Thymus (tissue), 11 donors: ENCODE measurements around the gene ADPRS. TPM values are rescaled to one million over a fixed set of nuclear protein-coding genes. Genes with fewer than 3 reads are reported as not detected.
A peak's percentile ranks its signal among the peaks of the same experiment; 100 is the strongest.

Experiments
- DNase-seq, 9 donors: peaks; one replicate each; pipeline ENCODE4 v3.0.0-alpha.2; 2013; ENCODE audit warnings: low spot score in 9 of 9, low read depth in 6 of 9, missing footprints in 1 of 9
- H3K27ac ChIP-seq, 2 donors: one replicate each; pipeline ENCODE4 v1.5.1; 2013; ENCODE audit warnings: control low read depth in 1 of 2, low read depth in 1 of 2, low read length in 1 of 2, mild to moderate bottlenecking in 1 of 2, moderate library complexity in 1 of 2
- H3K27me3 ChIP-seq, 2 donors: one replicate each; pipeline ENCODE4 v1.5.1; 2013; ENCODE audit warnings: low read length in 1 of 2; ENCODE audit not compliant: control insufficient read depth in 2 of 2, insufficient read depth in 1 of 2
- H3K36me3 ChIP-seq, 2 donors: one replicate each; pipeline ENCODE4 v1.5.1; 2013; ENCODE audit warnings: low read length in 1 of 2, mild to moderate bottlenecking in 1 of 2, moderate library complexity in 1 of 2; ENCODE audit not compliant: control insufficient read depth in 2 of 2, insufficient read depth in 2 of 2
- H3K4me1 ChIP-seq, 2 donors: one replicate each; pipeline ENCODE4 v1.5.1; 2013; ENCODE audit warnings: low read length in 2 of 2; ENCODE audit not compliant: control insufficient read depth in 2 of 2, insufficient read depth in 2 of 2
- H3K4me3 ChIP-seq, 2 donors: one replicate each; pipeline ENCODE4 v1.5.1; 2013; ENCODE audit warnings: low read length in 2 of 2, control low read depth in 1 of 2, mild to moderate bottlenecking in 1 of 2
- H3K9me3 ChIP-seq, 2 donors: one replicate each; pipeline ENCODE4 v1.5.1; 2013; ENCODE audit warnings: low read length in 1 of 2, mild to moderate bottlenecking in 1 of 2; ENCODE audit not compliant: control insufficient read depth in 2 of 2, insufficient read depth in 1 of 2
- WGBS: extraction: QIAGEN DNeasy Blood & Tissue Kit; methylation state at CpG from one replicate; pipeline ENCODE4 v1.1.7; 2013; 5-methylcytosine and 5-hydroxymethylcytosine counted together
- polyA plus RNA-seq: library from polyadenylated mRNA; stranded (reverse); fragments of 200-250 nt; gene quantifications from one replicate; pipeline ENCODE4 v1.2.3, GENCODE V29; 2013
- total RNA-seq: library from RNA; stranded (reverse); fragments of 120-200 nt; gene quantifications from one replicate; pipeline ENCODE4 v1.2.4, GENCODE V29; 2013
- donor health status: healthy.

The ADPRS gene
- total and polyA plus RNA-seq, 2 donors: 30.4 to 32.2 TPM

GRCh38 chr1:36124404-36125128 lies 35.9 kb downstream of the ADPRS start:
- H3K9me3 ChIP-seq: no peaks in the 10 kb centered on the region
- H3K36me3 ChIP-seq: no peaks in the 10 kb centered on the region
- peaks cover 0 to 16% of the 10 kb centered on the region in 2 donors for H3K4me1 ChIP-seq
- no peak for DNase-seq
- H3K4me3 ChIP-seq: peak overlapping the region in 1 of 2 donors; percentile 45
- peaks cover 31 to 60% of the 10 kb centered on the region in 2 donors for H3K27me3 ChIP-seq
- WGBS: 36% methylated on average over 42 of the region's 42 CpGs
- H3K27ac ChIP-seq: no peak overlapping the region

GRCh38 chr1:36125129-36125991 lies 36.7 kb downstream of the ADPRS start, which contains the start of gene COL8A2:
Gene COL8A2, minus strand, starts transcription at chr1:36125222. Its CDS starts 24,980 bp downstream, at chr1:36100242.
- peaks cover 0 to 16% of the 10 kb centered on the region in 2 donors for H3K4me1 ChIP-seq
- peak within 1 kb of the TSS in 1 of 2 donors; percentile 45 for H3K4me3 ChIP-seq

GRCh38 chr1:36126005-36126716 lies 37.5 kb downstream of the ADPRS start:
- no peaks in the 10 kb centered on the region for H3K9me3 ChIP-seq
- DNase-seq: no peak
- H3K27ac ChIP-seq: peak overlapping the region in 1 of 2 donors; percentile 37
- H3K36me3 ChIP-seq: no peaks in the 10 kb centered on the region
- peaks cover 31 to 60% of the 10 kb centered on the region in 2 donors for H3K27me3 ChIP-seq
- 93% methylated on average over 21 of the region's 21 CpGs for WGBS
- peaks cover 0 to 16% of the 10 kb centered on the region in 2 donors for H3K4me1 ChIP-seq
- H3K4me3 ChIP-seq: no peak overlapping the region

More at GRCh38 chr1:36125129-36125991, 36.7 kb downstream of the ADPRS start, which contains the start of gene COL8A2:
- Histone ChIP-seq H3K9me3 (no peaks in the 10 kb centered on the region), H3K27ac (peak within 1 kb of the TSS in 1 of 2 donors; percentile 37), H3K27me3 (peaks cover 31 to 60% of the 10 kb centered on the region in 2 donors), H3K36me3 (no peaks in the 10 kb centered on the region)
- 18% methylated on average over 77 of the region's 77 CpGs for WGBS
- no peak for DNase-seq

GRCh38 chr1:36126797-36127500 lies 38.3 kb downstream of the ADPRS start:
- H3K4me3 ChIP-seq: no peak overlapping the region
- H3K27me3 ChIP-seq: peaks cover 31 to 56% of the 10 kb centered on the region in 2 donors
- no peak for DNase-seq
- no peaks in the 10 kb centered on the region for H3K9me3 ChIP-seq
- H3K27ac ChIP-seq: peak overlapping the region in 1 of 2 donors; percentile 46
- peaks cover 0 to 16% of the 10 kb centered on the region in 2 donors for H3K4me1 ChIP-seq
- 84% methylated on average over 7 of the region's 7 CpGs for WGBS
- H3K36me3 ChIP-seq: no peaks in the 10 kb centered on the region

GRCh38 chr1:36128126-36128904 lies 39.6 kb downstream of the ADPRS start:
- WGBS: 98% methylated on average over 11 of the region's 11 CpGs
- Histone ChIP-seq H3K4me1 (peaks cover 0 to 12% of the 10 kb centered on the region in 2 donors), H3K36me3 (no peaks in the 10 kb centered on the region), H3K27me3 (peaks cover 26 to 42% of the 10 kb centered on the region in 2 donors), H3K9me3 (no peaks in the 10 kb centered on the region), H3K27ac (no peak overlapping the region), H3K4me3 (no peak overlapping the region)
- DNase-seq: no peak

GRCh38 chr1:36128905-36129206 lies 40.2 kb downstream of the ADPRS start:
- Histone ChIP-seq H3K27ac (no peak overlapping the region), H3K36me3 (no peaks in the 10 kb centered on the region), H3K4me1 (peaks cover 0 to 7% of the 10 kb centered on the region in 2 donors), H3K9me3 (no peaks in the 10 kb centered on the region), H3K4me3 (no peak overlapping the region), H3K27me3 (peaks cover 20 to 37% of the 10 kb centered on the region in 2 donors)
- no peak for DNase-seq
- 96% methylated on average over 3 of the region's 3 CpGs for WGBS

- no peak overlapping the region for H3K4me3 ChIP-seq
- H3K9me3 ChIP-seq: no peaks in the 10 kb centered on the region
- peaks cover 9 to 14% of the 10 kb centered on the region in 2 donors for H3K36me3 ChIP-seq
- H3K27ac ChIP-seq: no peak overlapping the region
- H3K27me3 ChIP-seq: peaks cover 0 to 8% of the 10 kb centered on the region in 2 donors
- no peaks in the 10 kb centered on the region for H3K4me1 ChIP-seq
- WGBS: 80% methylated on average over 3 of the region's 3 CpGs
- no peak for DNase-seq
Measured at GRCh38 chr1:36132029-36132428, 43.3 kb downstream of the ADPRS start.

GRCh38 chr1:36133484-36133883 lies 44.8 kb downstream of the ADPRS start:
- Histone ChIP-seq H3K36me3 (peaks cover 24 to 28% of the 10 kb centered on the region in 2 donors), H3K4me3 (no peak overlapping the region), H3K27ac (no peak overlapping the region), H3K27me3 (peaks cover 0 to 1% of the 10 kb centered on the region in 2 donors), H3K4me1 (no peaks in the 10 kb centered on the region), H3K9me3 (no peaks in the 10 kb centered on the region)
- 91% methylated on average over 3 of the region's 3 CpGs for WGBS
- no peak for DNase-seq
